SK-N-SH treated with all-trans-retinoic acid at 6 μM for 48 hours (cell line): ENCODE data around the gene UNC50.

Experiments
- BACH2 ChIP-seq: fragments of 250-450 bp; sonication (Bioruptor Pico); IDR thresholded peaks from 2 replicates; pipeline ENCODE4 v1.9.0; 2021; ENCODE audit warnings: mild to moderate bottlenecking, borderline replicate concordance
- CSDC2 ChIP-seq: fragments of 250-450 bp; sonication (Bioruptor Pico); IDR thresholded peaks from 2 replicates; pipeline ENCODE4 v1.5.0; 2020; ENCODE audit warnings: mild to moderate bottlenecking, moderate library complexity
- ESRRG ChIP-seq: fragments of 250-450 bp; sonication (Bioruptor Pico); IDR thresholded peaks from 2 replicates; pipeline ENCODE4 v1.6.1; 2021; ENCODE audit warnings: mild to moderate bottlenecking
- GLIS3 ChIP-seq: fragments of 250-450 bp; sonication (Bioruptor Pico); IDR thresholded peaks from 2 replicates; pipeline ENCODE4 v1.5.0; 2020; ENCODE audit warnings: mild to moderate bottlenecking, moderate library complexity
- PATZ1 ChIP-seq: fragments of 250-450 bp; sonication (Bioruptor Pico); IDR thresholded peaks from 2 replicates; pipeline ENCODE4 v1.8.0; 2020; ENCODE audit warnings: mild to moderate bottlenecking, moderate library complexity, borderline replicate concordance
- TCF4 ChIP-seq: fragments of 250-450 bp; sonication (Bioruptor Pico); IDR thresholded peaks from 2 replicates; pipeline ENCODE4 v1.8.0; 2021; ENCODE audit warnings: mild to moderate bottlenecking, moderate library complexity, borderline replicate concordance
- TOX ChIP-seq: fragments of 250-450 bp; sonication (Bioruptor Pico); IDR thresholded peaks from 2 replicates; pipeline ENCODE4 v1.8.0; 2021; ENCODE audit warnings: mild to moderate bottlenecking, moderate library complexity, borderline replicate concordance
- TSHZ2 ChIP-seq: fragments of 250-450 bp; sonication (Bioruptor Pico); IDR thresholded peaks from 2 replicates; pipeline ENCODE4 v1.5.0; 2020; ENCODE audit warnings: mild to moderate bottlenecking, moderate library complexity
- ZNF565 ChIP-seq: fragments of 450-650 bp; formaldehyde crosslinking; conservative IDR thresholded peaks from 2 replicates; pipeline ENCODE4 v1.5.0; 2020; ENCODE audit warnings: low read depth, mild to moderate bottlenecking, moderate library complexity

GRCh38 chr2:98601532-98602132, 6.8 kb upstream of the UNC50 start:
- TF ChIP-seq PATZ1 (CRISPR knock-in tag) (no peak), TOX (CRISPR knock-in tag) (no peak), TSHZ2 (no peak), GLIS3 (CRISPR knock-in tag) (no peak), BACH2 (CRISPR knock-in tag) (no peak), ESRRG (CRISPR knock-in tag) (no peak), CSDC2 (CRISPR knock-in tag) (no peak), ZNF565 (no peak), TCF4 (CRISPR knock-in tag) (no peak)
